GM19438 (cell line): ENCODE results near the gene PTK6.

Experiments used
- ATAC-seq: cut with Tn5 transposase; IDR thresholded peaks from one replicate; pipeline ENCODE4 v1.9.1; 2021; ENCODE audit warnings: low read depth; ENCODE audit not compliant: unreplicated experiment

PTK6 gene

DNA sequence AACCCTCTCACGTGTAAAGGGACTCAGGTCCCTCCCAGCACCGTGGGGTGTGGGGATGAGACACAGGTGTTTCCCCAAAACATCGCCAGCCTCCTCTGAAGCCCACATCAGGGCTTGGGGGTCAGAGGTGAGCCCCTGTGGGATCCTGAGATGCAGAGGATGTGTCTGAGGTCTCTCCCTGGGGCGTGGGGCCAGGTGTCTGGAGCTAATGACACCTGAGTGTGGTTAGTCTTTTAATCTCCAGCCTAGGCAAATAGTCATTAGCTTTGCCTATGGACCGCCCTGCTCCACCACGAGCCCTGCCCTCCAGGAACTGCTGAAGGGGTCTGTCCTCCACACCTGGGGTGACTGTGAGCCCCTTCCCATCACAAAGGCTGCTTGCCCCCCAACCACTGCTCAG is 8.6 kb upstream of the PTK6 start:
- ATAC-seq, result no peak

DNA sequence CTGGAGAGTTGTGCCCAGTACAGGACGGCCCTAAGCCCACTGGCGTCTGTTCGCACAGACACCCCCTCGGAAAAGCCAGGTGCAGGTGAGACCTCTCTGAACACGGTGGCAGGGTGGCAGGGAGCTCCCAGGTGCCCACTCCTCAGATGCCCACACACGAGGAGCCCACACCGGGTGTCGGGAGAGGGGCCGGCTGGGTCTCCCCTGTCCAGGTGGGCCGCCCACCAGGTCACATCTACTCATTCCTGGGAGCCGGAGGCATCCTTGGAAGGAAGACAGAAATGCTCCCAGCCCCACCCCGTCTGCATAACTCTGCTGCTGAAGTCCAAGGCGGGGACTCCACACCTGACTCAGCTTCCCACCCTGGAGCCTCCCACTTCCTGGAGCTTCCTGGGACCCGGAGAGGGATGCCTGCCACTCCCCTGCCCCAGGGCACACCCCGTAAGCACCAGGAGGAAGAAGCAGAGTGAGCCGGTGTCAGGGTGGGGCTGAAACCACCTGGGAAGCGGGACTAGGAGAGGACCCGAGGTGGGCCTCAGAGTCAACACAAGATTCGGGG is 7.9 kb upstream of the PTK6 start:
- no peak for ATAC-seq

DNA sequence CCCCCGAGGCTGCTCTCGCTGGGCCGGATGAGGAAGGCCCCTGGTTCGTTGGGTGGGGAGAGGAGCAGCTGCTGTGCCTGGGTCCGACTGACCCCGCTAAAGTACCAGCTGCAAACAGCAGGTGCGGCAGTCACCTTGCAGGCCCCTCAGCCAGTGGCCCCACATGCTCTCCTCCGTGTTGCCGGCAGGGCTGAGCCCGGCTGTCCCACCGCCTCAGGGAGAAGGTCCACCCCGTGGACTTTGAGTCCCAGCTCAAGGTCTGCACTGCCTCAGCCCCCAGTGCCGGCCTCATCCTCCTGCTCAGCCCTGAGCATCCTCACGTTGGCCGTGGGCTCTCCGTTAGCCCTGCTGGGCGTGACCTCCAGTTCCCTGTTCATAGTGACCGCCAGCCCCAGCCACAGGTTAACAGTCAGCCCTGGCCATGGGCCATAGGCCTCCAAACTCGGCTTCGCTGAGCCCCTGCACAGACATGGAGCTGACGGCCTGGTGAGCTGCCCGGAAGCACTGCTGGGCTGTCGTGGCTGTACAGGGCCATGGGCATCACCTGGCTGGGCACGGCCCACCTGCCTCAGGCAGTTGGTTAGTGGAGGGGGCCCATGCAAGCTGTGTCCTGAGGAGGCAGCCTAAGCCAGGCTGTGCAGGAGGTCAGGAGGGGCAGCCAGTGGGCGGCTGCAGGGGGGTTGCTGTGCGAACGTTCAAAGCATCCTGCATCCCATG is 7.2 kb upstream of the PTK6 start:
- ATAC-seq, result no peak

GRCh38 chr20:63543733-63544132 is 6.6 kb upstream of the PTK6 start:
- no peak for ATAC-seq

GRCh38 chr20:63543131-63543530 is 6.0 kb upstream of the PTK6 start:
- ATAC-seq, result no peak

- ATAC-seq, result no peak
These were observed 5.5 kb upstream of the PTK6 start for GRCh38 chr20:63542696-63543095.

DNA sequence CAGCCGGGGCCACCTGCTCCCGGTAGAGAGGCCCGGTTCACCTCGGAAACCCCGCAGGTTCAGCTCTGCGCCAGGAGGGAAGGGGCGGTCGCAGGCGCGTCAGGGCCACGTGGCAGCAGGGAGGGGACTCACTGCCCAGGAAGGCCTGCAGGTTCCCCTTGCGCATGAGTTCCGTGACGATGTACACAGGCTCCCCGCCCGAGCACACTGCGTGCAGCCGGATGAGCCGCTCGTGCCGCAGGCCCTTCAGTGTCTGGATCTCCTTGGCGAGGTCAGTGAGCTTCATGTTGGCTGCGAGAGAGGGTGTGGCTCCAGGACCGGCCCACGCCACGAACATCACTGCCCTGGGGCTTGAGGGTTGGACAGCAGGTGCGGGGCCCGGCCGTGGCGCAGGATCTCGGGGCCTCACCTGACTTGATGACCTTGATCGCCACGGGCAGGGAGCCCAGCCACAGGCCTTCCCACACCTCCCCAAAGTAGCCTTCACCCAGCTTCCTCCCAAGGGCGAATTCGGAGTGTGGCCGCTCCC is 4.9 kb upstream of the PTK6 start:
- ATAC-seq, result no peak

DNA sequence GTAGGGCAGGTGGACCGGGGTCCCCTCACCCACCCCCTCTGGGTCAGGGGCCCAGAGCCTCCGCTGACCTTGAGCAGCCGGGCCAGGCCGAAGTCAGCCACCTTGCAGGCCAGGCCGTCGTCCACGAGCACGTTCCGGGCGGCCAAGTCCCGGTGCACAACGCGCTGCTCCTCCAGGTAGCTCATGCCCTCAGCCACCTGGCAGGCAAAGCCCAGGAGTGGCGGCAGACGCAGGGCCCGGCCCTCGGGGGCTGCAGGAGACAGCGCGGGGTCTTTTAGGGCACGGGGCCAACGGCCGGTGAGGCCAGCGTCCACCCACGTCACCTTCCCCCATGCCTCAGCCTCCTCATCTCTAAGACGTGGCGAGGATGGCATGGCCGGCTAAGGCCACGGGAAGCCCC is 4.2 kb upstream of the PTK6 start:
- no peak for ATAC-seq

DNA sequence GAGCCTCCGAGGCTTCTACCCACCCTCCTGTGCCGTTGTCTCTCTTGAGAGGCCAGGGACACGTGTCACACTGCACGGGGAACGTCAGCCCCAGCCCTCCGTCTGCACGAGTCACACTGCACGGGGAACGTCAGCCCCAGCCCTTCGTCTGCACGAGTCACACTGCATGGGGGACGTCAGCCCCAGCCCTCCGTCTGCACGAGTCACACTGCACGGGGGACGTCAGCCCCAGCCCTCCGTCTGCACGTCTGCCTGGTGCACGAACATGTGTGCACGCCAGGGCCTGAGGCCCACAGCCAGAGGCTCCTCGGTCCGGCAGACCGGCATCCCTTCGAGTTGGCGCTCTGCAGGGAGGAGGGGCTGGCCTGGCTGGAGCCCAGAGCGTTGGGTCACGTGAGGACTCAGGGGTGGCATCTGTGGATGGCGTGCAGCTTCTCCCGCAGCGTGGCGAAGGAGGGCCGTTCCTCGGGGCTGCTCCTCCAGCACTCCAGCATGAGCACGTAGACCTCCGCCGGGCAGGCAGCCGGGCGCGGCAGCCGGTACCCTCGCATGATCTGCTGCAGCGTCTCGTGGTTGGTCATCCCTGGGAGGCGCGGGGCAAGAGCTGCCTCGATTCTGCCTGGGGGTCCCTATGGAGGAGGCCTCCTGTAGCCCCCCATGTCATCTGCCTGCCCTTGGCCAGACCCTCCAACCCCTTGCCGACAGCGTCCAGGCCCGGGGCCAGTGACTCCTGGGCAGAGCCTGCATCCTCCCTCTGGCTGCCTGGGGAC is 3.4 kb upstream of the PTK6 start:
- ATAC-seq, result no peak

- ATAC-seq, result no peak
These were observed 2.5 kb upstream of the PTK6 start for GRCh38 chr20:63539441-63540370.

GRCh38 chr20:63539092-63539430 is 1.9 kb upstream of the PTK6 start:
- ATAC-seq, result no peak

GRCh38 chr20:63538204-63539091 is 1.3 kb upstream of the PTK6 start:
- no peak for ATAC-seq

- ATAC-seq, result peak; percentile 83
These were observed 488 bp upstream of the PTK6 start for GRCh38 chr20:63537525-63538203.

GRCh38 chr20:63536241-63536977 is 767 bp downstream of the PTK6 start:
- no peak for ATAC-seq

- no peak for ATAC-seq
These were observed 2.1 kb downstream of the PTK6 start for GRCh38 chr20:63534831-63535651.

GRCh38 chr20:63534427-63534830 is 2.7 kb downstream of the PTK6 start:
- ATAC-seq, result no peak

DNA sequence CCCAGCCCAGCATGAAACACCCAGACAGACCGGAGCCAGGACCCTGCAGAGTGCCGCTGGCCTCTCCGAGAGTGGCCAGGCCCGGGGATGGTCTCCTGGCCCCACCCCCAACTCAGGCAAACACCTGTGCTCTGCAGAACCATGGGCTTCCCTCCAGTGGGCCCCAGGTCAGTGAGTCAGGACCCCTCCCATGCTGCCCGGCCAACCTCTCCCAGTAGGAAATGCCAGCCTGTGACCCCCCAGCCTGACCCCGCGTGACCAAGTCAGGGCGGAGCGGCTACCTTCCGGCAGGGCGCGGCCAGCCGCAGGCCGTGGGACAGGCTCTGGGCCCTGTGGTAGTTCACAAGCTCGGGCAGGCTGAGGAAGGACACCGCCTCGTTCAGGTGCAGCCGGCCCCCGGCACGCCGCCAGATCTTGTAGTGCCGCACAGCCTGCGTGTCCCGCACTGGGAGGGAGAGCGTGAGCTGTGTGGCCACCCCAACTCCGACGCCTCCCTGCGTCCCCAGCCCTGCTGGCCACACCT is 3.2 kb downstream of the PTK6 start:
- ATAC-seq, result no peak
